GM19438 (cell line): ENCODE data around the gene THSD1.
"Not testable (repeated sequence)": the region's sequence is repeated elsewhere in the genome, so short reads cannot be mapped to it uniquely, and the experiment has no call there.

ENCODE experiments used
- ATAC-seq: cut with Tn5 transposase; IDR thresholded peaks from one replicate; pipeline ENCODE4 v1.9.1; 2021; ENCODE audit warnings: low read depth; ENCODE audit not compliant: unreplicated experiment

THSD1 gene

DNA sequence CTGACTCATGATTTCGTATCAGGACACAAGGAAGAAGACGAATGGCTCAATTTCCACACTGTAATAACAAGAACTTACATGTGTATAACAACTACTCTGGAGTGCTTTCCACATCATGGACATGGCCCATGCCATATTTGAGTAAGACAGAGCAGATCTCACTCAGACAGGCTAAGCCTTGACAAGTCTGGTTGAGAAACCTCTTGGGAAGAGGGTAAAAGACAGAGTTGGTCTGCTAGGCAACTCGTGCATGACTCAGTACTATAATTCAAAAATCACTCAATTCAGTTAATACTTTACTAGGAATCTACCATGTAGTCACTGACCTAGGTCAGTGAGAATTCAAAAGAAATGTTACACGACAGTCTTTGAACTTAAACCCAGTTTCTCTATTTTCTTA, 5.7 kb upstream of the THSD1 start:
- peak; percentile 80 for ATAC-seq

DNA sequence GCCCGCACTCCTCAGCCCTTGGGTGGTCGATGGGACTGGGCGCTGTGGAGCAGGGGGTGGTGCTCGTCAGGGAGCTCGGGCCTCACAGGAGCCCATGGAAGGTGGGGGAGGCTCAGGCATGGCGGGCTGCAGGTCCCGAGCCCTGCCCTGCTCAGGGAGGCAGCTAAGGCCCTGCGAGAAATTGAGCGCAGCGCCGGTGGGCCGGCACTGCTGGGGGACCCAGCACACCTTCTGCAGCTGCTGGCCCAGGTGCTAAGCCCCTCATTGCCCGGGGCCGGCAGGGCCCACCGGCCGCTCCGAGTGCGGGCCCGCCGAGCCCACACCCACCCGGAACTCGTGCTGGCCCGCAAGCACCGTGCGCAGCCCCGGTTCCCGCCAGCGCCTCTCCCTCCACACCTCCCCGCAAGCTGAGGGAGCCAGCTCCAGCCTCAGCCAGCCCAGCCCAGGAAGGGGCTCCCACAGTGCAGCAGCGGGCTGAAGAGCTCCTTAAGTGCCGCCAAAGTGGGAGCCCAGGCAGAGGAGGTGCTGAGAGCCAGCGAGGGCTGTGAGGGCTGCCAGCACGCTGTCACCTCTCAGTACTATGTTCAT, 2.2 kb upstream of the THSD1 start:
- not testable (repeated sequence) for ATAC-seq

DNA sequence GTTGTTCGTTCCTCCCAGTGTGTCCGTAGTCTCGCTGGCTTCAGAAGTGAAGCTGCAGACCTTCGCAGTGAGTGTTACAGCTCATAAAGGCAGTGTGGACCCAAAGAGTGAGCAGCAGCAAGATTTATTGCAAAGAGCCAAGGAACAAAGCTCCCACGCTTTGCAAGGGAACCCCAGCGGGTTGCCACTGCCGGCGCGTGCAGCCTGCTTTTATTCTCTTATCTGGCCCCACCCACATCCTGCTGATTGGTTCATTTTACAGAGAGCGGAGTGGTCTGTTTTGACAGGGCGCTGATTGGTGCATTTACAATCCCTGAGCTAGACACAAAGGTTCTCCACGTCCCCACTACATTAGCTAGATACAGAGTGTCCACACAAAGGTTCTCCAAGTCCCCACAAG, 1.5 kb upstream of the THSD1 start:
- not testable (repeated sequence) for ATAC-seq

DNA sequence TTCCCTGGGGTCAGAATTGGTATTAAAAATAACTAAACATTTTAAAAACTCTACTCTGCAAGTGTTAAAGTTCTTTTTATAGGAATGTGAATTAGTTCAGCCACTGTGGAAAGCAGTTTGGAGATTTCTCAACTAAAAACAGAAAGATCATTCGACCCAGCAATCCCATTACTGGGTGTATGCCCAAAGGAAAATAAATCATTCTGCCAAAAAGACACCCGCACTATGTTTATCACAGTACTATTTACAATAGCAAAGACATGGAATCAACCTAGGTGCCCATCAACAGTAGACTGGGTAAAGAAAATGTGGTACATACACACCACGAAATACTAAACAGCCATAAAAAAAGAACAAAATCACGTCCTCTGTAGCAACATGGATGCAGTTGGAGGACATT, 657 bp upstream of the THSD1 start:
- ATAC-seq = no peak

DNA sequence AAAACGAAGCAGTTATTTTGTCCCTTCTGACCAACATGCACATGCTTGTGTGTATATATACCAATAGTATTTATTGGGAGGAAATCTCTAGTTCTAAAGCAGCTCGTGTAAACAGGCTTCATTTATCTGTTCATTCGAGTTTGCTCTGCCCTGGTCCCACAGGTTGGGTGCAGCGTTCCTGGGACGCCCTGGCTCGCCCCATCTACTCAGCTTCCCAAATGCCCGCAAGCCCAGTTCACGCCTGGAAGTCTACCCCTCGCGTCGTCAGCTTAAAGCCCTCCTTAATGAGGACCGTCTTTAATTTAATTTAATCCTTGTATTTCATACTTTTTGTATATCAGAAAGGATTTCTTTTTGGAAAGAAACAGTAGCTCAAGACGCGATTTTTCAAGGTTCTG, 604 bp downstream of the THSD1 start:
- ATAC-seq = no peak

DNA sequence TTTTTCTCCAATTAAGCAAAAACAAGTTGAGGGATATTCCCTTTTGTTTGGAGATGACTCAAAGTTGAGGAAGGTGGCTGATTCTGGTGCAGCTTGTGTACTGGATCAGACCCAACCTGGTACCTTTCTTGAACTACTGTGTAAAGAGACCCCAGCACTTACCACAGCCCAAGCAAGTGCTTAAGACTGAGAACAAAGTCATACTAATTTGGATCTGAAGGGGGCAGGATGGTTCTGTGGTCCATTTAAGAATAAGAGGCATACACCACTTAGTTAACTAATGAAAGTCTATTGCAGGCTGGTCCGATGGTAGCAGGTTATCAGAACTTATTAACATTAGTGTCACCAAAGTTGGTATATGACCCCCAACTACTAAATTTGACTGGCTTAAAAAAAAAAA, 6.3 kb downstream of the THSD1 start:
- no peak for ATAC-seq

DNA sequence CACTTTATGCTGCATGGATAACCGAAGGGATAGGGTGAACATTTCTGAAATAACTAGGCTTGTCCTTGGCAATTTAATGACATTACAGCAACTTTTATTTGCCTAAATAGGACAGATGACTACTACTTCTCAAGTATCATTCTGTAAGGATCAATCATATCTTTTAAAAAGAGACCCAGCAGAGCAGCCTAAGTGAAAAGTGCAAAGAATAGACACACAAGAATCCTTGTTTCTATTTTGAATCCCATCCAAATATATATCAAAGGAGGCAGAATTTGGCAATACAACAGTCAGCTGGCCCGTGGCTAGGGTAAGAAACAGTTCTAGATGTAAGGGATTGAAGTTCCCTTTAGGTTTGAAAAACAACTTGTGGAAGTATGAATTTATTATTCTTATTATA, 6.9 kb downstream of the THSD1 start:
- no peak for ATAC-seq

DNA sequence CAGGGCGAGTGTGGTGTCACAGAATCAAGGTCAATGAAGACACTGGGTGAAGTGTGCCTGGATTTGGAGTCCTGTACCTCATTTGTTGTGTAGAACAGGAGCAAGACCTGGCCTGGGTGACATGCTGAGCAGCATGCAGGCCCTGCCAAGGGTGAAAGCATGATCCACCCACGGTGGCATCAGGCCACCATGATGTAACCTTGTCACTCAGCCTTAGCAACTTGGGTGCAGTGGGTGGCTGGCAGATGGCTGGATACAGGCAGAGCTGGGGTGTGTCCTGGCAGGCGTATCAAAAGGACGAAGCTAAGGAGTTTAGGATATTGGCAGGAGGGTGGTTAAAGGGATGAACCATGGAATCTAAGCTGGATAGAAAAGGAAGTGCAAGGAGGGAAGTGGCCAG, 10.3 kb downstream of the THSD1 start:
- no peak for ATAC-seq

DNA sequence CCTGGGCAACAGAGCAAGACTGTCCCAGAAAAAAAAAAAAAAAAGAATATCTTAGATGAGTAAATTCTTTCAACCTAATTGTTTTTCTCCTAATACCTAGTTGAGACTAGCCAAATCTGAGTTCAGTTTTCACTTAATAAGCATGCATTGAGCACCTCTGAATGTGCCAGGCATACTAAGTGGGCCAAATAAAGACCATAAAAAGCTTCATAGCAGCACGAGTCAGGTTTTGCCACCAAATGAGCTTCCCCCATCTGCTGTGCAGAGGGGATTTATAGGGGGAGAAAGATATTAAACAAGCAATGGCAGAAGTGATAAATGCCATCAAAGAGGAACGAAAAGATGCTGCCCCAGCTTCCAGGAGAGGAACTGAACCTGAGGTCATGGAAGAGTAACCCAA, 11.4 kb downstream of the THSD1 start:
- no peak for ATAC-seq

DNA sequence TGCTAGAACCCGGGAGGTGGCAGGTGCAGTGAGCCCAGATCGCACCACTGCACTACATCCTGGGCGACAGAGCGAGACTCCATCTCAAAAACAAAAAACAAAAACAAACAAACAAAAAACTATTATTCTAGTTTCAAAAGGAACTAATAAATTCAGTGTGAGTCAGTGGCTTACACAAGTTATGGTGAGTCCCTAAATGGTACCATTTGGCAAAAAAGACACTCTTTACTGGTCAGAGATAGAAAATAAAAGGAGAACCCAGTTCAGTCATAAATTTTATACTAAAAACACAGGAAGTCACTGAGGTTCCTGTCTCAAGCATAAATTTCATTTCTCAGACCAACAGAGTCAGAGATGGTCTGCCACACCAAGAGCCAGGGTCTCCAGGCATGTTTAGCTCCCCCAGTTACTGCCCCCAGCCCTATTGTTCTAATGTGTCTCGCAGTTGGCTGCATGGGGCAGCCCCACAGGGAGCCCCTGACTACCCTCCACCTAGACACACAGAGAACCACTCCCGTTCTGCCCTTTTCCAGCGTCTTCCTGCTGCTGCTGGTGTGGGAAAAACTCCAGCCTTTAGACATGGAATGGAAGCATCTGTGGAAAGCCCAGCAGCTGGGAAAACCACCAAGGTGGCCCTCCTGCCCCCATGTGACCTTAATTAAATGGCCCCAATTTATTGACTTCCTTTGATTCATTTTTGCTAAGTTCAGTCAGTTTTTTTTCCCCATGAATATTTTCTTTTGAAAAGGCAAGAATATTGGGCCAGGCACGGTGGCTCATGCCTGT, 12.2 kb downstream of the THSD1 start:
- ATAC-seq = no peak

DNA sequence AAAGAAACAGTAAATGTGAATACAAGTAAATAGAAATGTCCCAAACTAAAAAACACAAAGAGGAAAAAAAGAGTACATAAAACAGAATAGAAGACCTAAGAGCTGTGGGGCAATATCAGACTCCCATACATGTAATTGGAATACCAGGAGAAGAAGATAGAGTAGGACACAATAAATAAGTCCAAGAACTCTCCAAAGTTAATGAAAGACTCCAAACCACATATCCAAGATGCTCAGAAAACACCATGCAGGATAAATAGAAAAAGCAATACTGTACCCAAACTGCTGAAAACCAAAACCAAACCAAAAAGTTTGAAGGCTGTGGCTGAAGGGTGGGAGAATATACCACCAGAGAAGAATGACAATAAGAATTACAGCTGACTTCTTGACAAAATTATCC, 18.3 kb downstream of the THSD1 start:
- no peak for ATAC-seq

DNA sequence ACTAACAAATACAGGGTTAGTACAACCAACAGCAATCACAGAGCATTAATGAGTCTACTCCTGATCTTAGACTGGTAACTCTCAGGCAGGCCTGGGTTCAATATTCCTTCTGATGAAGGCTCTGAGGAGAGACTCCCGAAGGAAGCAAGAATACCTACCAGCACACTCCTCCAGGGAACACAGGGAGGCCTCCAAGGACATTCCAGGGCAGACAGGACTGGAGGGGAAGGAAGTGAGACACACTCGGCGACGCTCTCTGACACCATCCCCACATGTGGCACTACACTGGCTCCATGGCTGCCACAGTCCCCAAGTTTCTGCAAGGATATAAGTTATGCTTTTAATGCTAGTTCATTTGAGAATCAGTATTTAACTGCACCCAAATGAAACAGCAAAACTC, 20.1 kb downstream of the THSD1 start:
- ATAC-seq = no peak

DNA sequence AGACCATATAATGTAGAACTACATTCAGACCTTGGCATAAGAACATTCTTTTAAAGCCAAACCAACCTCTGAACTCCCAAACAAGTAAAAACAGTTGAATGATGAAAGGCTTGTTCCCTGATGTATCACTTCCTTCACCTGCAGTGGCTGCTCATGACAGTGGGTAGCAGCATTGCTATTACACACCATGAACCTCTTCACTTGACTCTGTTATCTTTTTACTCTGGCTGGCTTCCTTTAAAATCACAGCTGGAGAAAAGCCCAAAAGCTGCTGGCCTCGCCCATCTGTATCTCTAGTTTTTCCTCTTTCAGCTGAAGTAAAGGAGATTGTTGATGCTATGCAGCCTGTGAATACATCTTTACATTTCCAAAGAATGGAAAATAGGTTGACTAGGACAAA, 22.6 kb downstream of the THSD1 start:
- no peak for ATAC-seq

DNA sequence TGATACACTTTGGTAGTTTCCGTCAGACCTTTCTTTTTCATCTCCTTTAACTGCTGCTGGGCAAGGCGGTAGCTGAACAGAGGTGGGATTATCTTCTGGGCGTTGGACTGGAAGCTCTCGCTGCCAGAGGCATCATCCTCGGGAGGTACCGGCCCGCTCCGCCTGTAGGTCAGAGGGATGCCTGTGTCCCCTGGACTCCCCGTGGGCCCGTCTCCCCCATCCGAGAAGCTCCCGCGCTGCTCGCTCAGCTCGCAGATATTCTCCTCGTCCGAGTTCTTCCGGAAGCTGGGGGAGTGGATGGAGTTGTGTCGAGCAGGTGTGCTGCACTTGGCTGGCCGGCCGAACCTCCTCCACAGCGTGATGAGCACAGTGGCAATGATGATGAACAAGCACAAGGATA, 27.7 kb downstream of the THSD1 start:
- no peak for ATAC-seq

DNA sequence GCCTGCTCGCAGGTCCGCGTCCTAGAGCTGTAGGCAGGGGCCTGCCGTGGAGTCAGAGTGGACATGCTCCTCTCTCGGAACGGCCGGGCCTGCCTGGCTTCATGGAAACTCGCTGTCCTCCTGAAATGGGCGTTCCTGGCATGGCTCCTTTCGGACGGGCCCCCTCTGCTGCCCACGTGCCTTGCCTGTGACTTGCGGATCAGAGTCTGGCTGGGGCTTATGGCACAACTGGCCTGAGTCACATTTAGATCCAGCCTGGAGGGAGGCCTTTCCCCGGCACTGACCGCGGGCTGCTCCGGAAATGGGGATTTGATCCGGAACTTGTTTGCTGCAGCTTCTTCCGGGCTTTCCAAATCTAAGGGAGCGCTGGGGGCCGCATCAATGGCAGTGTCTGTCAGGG, 28.1 kb downstream of the THSD1 start:
- no peak for ATAC-seq

DNA sequence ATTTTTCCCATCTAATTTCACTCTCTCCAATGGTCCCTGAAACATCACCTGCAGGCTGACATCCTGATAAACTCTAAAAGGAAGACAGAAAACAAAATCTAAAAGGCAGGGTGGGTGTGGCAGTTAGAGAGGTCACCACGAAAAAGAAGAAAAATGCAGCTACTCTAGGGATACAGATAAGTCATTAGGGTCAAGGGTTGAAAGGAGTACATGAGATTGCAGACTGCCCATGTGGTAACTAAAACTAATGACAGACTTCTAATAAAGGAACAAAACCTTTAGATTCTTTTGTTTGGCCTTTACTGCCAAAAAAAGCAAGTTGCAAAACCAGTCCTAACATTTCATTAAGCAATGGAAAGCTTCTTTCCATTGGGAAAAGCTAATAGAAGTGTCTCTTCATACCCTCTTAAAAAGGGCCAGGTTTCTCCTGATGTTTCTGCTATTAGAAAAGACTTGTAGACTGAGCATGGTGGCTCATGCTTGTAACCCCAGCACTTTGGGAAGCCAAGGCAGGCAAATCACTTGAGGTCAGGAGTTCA, 31.0 kb downstream of the THSD1 start:
- ATAC-seq = no peak

DNA sequence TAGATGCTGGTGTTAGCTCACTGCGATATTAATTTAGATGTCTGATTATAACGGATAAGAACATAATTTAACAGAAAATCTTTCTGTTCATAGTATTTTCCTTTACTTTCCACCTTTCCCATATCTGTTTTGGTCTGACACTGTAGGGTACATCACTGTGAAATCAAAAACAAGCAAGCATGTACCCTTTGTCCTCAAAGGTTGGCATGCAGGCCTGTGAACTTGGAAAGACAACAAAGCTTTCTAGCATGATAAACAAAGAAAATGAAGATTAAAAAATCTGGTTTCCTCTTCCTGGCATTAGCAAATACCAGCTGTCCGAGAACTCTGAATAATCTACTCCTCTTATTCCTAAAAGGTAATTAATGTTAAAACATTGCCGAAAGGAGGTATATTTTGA, 31.6 kb downstream of the THSD1 start:
- ATAC-seq = no peak

DNA sequence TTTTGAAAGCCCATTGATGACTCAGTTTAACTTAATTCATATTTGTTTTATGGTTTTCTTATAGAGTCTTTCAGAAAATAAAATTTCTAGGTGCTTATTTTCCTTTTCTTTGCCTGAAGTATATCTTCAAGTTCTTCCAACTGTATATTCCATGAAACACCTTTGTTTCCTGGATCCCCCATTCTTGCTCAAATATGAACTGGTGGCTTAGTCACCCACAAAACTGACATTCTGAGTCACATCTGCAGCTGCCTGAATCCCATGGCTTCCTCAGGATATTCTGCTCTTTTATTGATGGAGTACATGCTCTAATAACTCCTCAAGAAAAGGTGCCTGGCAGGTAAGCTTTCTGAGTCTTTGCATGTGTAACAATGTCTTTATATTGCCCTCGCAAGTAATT, 32.7 kb downstream of the THSD1 start:
- ATAC-seq = not testable (repeated sequence)

DNA sequence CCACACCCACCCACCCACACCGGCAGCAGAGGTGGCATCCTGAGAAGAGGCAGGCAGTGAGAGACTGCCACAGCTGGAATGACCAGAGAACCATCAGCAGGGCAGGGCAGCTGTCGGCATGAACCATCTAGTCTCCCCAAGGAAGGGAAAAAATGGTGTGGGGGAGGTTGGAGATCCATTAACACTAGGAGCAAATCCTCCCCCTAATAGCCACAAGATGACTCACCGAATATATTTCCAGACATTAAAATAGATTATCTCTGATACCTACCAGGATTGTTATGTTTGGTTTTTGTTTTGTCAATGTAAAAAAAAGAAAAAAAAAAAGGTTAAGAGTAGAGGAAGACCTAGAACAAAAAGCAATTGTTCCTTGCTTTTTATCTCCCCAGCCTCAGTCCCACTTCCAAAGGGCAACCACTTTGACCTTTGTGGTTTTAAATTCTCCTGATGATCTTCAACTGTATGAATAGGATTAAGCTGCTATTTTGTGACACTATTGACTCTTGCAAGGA, 34.2 kb downstream of the THSD1 start:
- no peak for ATAC-seq

DNA sequence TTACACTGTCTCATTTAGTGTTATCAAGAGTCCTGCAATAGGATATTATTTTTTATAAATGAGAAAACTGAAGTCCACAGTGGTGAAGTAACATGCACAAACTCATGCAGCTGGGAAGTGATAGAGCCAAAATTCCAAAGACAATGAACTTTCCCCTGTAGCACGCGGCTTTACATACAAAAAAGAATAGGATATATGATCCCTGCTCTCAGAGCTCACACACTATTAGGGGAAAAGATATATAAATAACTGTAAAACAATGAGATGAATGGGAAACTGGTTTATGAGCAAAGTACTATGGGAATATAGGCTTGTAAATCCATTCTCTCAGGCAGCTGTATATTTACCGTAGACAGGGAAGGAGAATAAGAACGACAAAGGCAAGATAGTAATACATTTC, 39.7 kb downstream of the THSD1 start:
- no peak for ATAC-seq

DNA sequence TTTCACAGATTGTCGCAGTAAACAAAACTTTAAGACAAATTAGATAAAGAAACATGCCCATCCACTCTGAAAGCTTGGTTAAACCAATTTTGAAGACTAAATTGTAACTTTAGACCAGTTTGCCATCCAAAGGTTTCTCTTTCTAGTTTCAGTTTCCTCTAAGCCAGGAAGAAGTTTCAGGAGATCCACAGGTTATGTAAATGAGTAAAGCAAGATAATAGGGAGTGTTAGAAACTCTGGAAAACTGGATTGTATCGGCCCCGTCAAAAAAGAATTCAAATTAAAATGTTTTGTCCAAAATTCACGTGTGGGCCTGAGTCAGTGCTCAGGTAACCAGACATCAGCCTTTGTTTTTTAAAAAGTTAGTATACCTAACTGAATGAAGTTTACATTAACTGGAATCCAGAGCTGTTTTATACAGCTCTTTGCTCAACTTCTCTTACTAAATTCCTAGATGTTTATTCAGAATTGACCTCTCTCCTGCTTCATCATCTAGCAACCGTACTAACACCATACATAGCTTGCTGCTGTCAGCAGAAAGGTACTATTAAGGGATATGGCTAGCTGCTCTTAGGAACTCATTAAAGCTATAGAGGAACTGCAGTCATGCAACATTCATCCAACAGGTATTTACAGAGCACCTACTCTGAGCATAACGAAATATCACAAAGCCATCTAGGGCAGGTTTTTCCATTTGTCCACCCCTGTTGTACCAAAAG, 43.6 kb downstream of the THSD1 start:
- not testable (repeated sequence) for ATAC-seq
